Ishikawa (cell line): ENCODE results near the gene SLC6A19.
A peak's percentile ranks its signal among the peaks of the same experiment; 100 is the strongest.

Experiments used
- CEBPB ChIP-seq: IDR thresholded peaks from 2 replicates; pipeline ENCODE4 v1.6.1; 2012
- CREB1 ChIP-seq: IDR thresholded peaks from 2 replicates; pipeline ENCODE4 v1.6.1; 2012; ENCODE audit warnings: low read depth
- EGR1 ChIP-seq: IDR thresholded peaks from 2 replicates; pipeline ENCODE4 v1.6.1; 2012
- EP300 ChIP-seq: IDR thresholded peaks from 2 replicates; pipeline ENCODE4 v1.6.1; 2012; ENCODE audit warnings: borderline replicate concordance
- FOXM1 ChIP-seq: IDR thresholded peaks from 2 replicates; pipeline ENCODE4 v1.6.1; 2012; ENCODE audit warnings: low read depth, borderline replicate concordance
- NFIC ChIP-seq: IDR thresholded peaks from 2 replicates; pipeline ENCODE4 v1.6.1; 2012
- RAD21 ChIP-seq: IDR thresholded peaks from 2 replicates; pipeline ENCODE4 v1.6.1; 2012; ENCODE audit warnings: low read depth
- TAF1 ChIP-seq: IDR thresholded peaks from 2 replicates; pipeline ENCODE4 v1.6.1; 2012; ENCODE audit warnings: low read depth, mild to moderate bottlenecking
- TCF12 ChIP-seq: IDR thresholded peaks from 2 replicates; pipeline ENCODE4 v1.6.1; 2012; ENCODE audit warnings: low read depth
- TEAD4 ChIP-seq: IDR thresholded peaks from 2 replicates; pipeline ENCODE4 v1.6.1; 2012
- YY1 ChIP-seq: IDR thresholded peaks from 2 replicates; pipeline ENCODE4 v1.6.1; 2012; ENCODE audit warnings: low read depth
- ZBTB7A ChIP-seq: IDR thresholded peaks from 2 replicates; pipeline ENCODE4 v1.6.1; 2012; ENCODE audit warnings: low read depth
- TF ChIP-seq, protein P1 (sequence below): IDR thresholded peaks from 2 replicates; pipeline ENCODE4 v1.6.1; 2012
- TF ChIP-seq, protein P2 (sequence below): IDR thresholded peaks from 2 replicates; pipeline ENCODE4 v1.6.1; 2012
- TF ChIP-seq, protein P3 (sequence below): IDR thresholded peaks from 2 replicates; pipeline ENCODE4 v1.6.1; 2012; ENCODE audit warnings: low read depth, mild to moderate bottlenecking

The SLC6A19 gene

DNA sequence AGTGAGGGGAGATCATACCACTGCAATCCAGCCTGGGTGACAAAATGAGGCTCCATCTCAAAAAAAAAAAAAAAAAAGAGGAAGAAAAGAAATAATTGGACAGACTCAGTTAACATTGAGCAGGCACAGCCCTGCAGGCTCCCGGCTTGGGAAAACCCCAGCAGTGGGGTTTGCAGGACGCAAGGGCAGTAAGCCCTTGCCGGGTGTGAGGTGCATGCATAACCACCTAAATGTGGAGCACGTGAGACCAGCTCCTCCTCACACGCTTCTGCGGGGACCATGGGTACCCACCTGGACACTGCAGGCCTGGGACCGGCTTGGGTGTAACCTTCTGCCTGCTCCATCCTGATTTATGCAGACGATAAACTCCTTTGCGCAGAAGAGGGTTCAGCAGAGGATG lies 19.0 kb downstream of the SLC6A19 start:
- TF ChIP-seq CEBPB (no peak), CREB1 (no peak), NFIC (no peak), TAF1 (no peak), YY1 (no peak), TCF12 (no peak), EP300 (no peak), RAD21 (no peak), FOXM1 (no peak), TEAD4 (no peak), EGR1 (no peak), ZBTB7A (no peak)
- TF ChIP-seq, protein P1, sequence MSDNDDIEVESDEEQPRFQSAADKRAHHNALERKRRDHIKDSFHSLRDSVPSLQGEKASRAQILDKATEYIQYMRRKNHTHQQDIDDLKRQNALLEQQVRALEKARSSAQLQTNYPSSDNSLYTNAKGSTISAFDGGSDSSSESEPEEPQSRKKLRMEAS = no peak
- TF ChIP-seq, protein P2, sequence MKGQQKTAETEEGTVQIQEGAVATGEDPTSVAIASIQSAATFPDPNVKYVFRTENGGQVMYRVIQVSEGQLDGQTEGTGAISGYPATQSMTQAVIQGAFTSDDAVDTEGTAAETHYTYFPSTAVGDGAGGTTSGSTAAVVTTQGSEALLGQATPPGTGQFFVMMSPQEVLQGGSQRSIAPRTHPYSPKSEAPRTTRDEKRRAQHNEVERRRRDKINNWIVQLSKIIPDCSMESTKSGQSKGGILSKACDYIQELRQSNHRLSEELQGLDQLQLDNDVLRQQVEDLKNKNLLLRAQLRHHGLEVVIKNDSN = no peak
- TF ChIP-seq, protein P3, sequence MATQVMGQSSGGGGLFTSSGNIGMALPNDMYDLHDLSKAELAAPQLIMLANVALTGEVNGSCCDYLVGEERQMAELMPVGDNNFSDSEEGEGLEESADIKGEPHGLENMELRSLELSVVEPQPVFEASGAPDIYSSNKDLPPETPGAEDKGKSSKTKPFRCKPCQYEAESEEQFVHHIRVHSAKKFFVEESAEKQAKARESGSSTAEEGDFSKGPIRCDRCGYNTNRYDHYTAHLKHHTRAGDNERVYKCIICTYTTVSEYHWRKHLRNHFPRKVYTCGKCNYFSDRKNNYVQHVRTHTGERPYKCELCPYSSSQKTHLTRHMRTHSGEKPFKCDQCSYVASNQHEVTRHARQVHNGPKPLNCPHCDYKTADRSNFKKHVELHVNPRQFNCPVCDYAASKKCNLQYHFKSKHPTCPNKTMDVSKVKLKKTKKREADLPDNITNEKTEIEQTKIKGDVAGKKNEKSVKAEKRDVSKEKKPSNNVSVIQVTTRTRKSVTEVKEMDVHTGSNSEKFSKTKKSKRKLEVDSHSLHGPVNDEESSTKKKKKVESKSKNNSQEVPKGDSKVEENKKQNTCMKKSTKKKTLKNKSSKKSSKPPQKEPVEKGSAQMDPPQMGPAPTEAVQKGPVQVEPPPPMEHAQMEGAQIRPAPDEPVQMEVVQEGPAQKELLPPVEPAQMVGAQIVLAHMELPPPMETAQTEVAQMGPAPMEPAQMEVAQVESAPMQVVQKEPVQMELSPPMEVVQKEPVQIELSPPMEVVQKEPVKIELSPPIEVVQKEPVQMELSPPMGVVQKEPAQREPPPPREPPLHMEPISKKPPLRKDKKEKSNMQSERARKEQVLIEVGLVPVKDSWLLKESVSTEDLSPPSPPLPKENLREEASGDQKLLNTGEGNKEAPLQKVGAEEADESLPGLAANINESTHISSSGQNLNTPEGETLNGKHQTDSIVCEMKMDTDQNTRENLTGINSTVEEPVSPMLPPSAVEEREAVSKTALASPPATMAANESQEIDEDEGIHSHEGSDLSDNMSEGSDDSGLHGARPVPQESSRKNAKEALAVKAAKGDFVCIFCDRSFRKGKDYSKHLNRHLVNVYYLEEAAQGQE = no peak

DNA sequence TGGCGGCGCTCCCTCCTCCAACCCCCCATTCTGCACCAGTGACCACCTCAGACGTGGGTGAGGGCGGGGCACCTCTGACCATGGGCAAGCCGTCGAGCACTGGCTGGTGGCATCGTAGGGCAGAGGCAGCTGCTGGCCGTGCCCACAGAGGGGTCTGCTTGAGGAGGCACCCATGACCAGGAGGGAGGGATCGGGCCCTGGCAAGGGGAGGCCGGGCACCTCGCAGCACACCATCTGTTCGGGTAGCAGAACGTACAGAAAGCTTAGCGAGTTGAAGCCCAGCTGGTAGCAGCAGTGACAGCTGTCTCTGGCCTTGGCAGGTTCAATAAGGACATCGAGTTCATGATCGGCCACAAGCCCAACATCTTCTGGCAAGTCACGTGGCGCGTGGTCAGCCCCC lies 19.4 kb downstream of the SLC6A19 start:
- no peak for TF ChIP-seq YY1
- TF ChIP-seq, protein P2 = 0 out of 2 replicates have a peak, but pooled peaks have one; percentile 44

DNA sequence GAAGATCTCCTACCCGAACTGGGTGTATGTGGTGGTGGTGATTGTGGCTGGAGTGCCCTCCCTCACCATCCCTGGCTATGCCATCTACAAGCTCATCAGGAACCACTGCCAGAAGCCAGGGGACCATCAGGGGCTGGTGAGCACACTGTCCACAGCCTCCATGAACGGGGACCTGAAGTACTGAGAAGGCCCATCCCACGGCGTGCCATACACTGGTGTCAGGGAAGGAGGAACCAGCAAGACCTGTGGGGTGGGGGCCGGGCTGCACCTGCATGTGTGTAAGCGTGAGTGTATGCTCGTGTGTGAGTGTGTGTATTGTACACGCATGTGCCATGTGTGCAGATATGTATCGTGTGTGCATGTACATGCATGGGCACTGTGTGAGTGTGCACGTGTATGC lies 20.3 kb downstream of the SLC6A19 start:
- TF ChIP-seq TAF1 = no peak
- TF ChIP-seq NFIC = no peak
- TF ChIP-seq EGR1 = no peak
- TF ChIP-seq RAD21 = no peak
- no peak for TF ChIP-seq TCF12
- no peak for TF ChIP-seq YY1
- TF ChIP-seq, protein P2 = no peak
- TF ChIP-seq, protein P3 = no peak
- TF ChIP-seq, protein P1 = no peak
- TF ChIP-seq EP300 = no peak

DNA sequence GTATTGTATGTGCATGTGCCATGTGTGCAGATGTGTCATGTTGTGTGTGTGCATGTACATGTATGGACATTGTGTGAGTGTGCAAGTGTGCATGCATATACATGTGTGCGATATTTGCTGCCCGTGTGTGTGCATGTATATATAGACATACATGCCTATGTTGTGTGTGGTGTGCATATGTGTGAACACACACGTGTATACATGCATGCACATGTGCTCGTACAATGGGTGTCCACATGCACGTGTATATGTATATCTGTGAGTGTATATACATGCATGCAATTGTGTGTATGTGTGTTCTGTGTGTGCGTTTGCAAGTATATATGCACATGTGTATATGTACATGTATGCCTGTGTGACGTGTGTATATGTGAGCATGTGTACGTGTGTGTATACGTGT lies 20.8 kb downstream of the SLC6A19 start:
- TF ChIP-seq EP300 (no peak), TCF12 (no peak), CREB1 (no peak), NFIC (no peak), YY1 (no peak)
- TF ChIP-seq, protein P1 = no peak

DNA sequence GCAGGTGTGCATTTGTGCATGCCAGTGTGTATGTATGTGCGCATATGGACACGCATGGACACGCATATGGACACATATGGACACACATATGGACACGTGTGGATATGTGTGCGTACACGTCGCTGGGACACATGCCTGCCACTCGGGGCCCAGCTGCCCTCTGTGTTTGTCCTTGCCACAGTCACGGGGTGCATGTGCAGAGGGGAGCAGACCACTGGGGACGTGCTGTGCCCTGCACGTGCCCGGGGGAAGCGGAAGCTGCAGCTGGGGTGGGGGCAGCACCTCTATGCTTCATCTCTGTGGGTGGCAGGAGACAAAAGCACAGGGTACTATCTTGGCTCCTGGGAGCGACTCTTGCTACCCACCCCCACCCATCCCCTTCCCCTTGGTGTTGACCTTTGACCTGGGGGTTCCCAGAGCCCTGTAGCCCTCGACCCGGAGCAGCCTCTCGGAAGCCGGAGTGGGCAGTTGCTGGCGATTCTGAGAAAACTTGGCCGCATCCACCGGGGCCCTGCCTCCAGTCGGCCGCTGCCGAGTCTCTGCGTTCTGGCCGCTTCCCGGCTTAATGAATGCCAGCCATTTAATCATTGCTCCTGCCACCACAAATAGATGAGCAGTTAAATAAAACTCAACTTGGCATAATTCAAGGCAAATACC lies 21.4 kb downstream of the SLC6A19 start:
- TF ChIP-seq ZBTB7A = no peak
- TF ChIP-seq, protein P3 = no peak
- no peak for TF ChIP-seq NFIC
- TF ChIP-seq EGR1 = no peak
- TF ChIP-seq, protein P2 = no peak
- no peak for TF ChIP-seq FOXM1
- TF ChIP-seq TCF12 = no peak
- TF ChIP-seq YY1 = no peak
- TF ChIP-seq RAD21 = no peak
